H9 (cell line): ENCODE results near the gene APOC1. TPM values are rescaled to one million over a fixed set of nuclear protein-coding genes. Genes with fewer than 3 reads are reported as not detected.

Source experiments
- DNase-seq: peaks from one replicate; pipeline ENCODE4 v3.0.0-alpha.2; 2017
- H2AFZ ChIP-seq: one replicate; pipeline ENCODE4 v1.6.1; 2013; ENCODE audit warnings: mild to moderate bottlenecking, low read length, control low read depth, moderate library complexity
- H2AK5ac ChIP-seq: 2 replicates; pipeline ENCODE4 v1.6.1; 2013; ENCODE audit warnings: low read length, control low read depth, mixed read lengths; ENCODE audit not compliant: insufficient read length
- H2BK120ac ChIP-seq: one replicate; pipeline ENCODE4 v1.6.1; 2013; ENCODE audit warnings: low read depth, mild to moderate bottlenecking, low read length, control low read depth, inconsistent platforms; ENCODE audit not compliant: poor library complexity, severe bottlenecking
- H2BK12ac ChIP-seq: 2 replicates; pipeline ENCODE4 v1.6.1; 2013; ENCODE audit warnings: low read length, control low read depth, mixed read lengths, low read depth; ENCODE audit not compliant: insufficient read length
- H2BK15ac ChIP-seq: 2 replicates; pipeline ENCODE4 v1.6.1; 2013; ENCODE audit warnings: low read depth, low read length, control low read depth
- H2BK20ac ChIP-seq: one replicate; pipeline ENCODE4 v1.6.1; 2013; ENCODE audit warnings: low read depth, mild to moderate bottlenecking, low read length, control low read depth, inconsistent platforms; ENCODE audit not compliant: poor library complexity, severe bottlenecking
- H2BK5ac ChIP-seq: 2 replicates; pipeline ENCODE4 v1.6.1; 2013; ENCODE audit warnings: low read length, control low read depth, mixed read lengths; ENCODE audit not compliant: insufficient read length
- H3K14ac ChIP-seq: 2 replicates; pipeline ENCODE4 v1.6.1; 2013; ENCODE audit warnings: low read length, control low read depth; ENCODE audit not compliant: insufficient read depth
- H3K18ac ChIP-seq: 2 replicates; pipeline ENCODE4 v1.6.1; 2013; ENCODE audit warnings: low read depth, mild to moderate bottlenecking, mixed read lengths, low read length, control low read depth; ENCODE audit not compliant: insufficient read length
- H3K23ac ChIP-seq: 2 replicates; pipeline ENCODE4 v1.6.1; 2013; ENCODE audit warnings: low read length, control low read depth, mixed read lengths, low read depth; ENCODE audit not compliant: insufficient read length
- H3K23me2 ChIP-seq: 2 replicates; pipeline ENCODE4 v1.6.1; 2013; ENCODE audit warnings: low read depth, mild to moderate bottlenecking, mixed read lengths, low read length, control low read depth; ENCODE audit not compliant: insufficient read length, poor library complexity, severe bottlenecking
- H3K27ac ChIP-seq: 2 replicates; pipeline ENCODE4 v1.5.1; 2013; ENCODE audit warnings: low read length, control low read depth, mixed read lengths, low read depth; ENCODE audit not compliant: insufficient read length
- H3K27me3 ChIP-seq: 2 replicates; pipeline ENCODE4 v1.6.1; 2013; ENCODE audit warnings: low read length, control low read depth, inconsistent platforms; ENCODE audit not compliant: insufficient read depth
- H3K4ac ChIP-seq: 2 replicates; pipeline ENCODE4 v1.6.1; 2013; ENCODE audit warnings: low read depth, mild to moderate bottlenecking, control low read depth, inconsistent platforms, low read length, moderate library complexity
- H3K4me1 ChIP-seq: 2 replicates; pipeline ENCODE4 v1.6.1; 2013; ENCODE audit warnings: low read length, control low read depth, inconsistent platforms; ENCODE audit not compliant: insufficient read depth
- H3K4me2 ChIP-seq: 2 replicates; pipeline ENCODE4 v1.6.1; 2013; ENCODE audit warnings: low read length, control low read depth, mixed read lengths; ENCODE audit not compliant: insufficient read length, insufficient read depth
- H3K56ac ChIP-seq: 2 replicates; pipeline ENCODE4 v1.6.1; 2013; ENCODE audit warnings: low read depth, mild to moderate bottlenecking, mixed read lengths, low read length, control low read depth; ENCODE audit not compliant: insufficient read length
- H3K79me1 ChIP-seq: 2 replicates; pipeline ENCODE4 v1.6.1; 2013; ENCODE audit warnings: low read depth, mild to moderate bottlenecking, moderate library complexity, low read length, control low read depth, inconsistent platforms; ENCODE audit not compliant: insufficient read depth, poor library complexity, severe bottlenecking
- H3K79me2 ChIP-seq: 2 replicates; pipeline ENCODE4 v1.6.1; 2013; ENCODE audit warnings: low read length, control low read depth, inconsistent platforms; ENCODE audit not compliant: insufficient read depth
- H3K9ac ChIP-seq: 2 replicates; pipeline ENCODE4 v1.6.1; 2013; ENCODE audit warnings: low read length, control low read depth, mixed read lengths; ENCODE audit not compliant: insufficient read length; ENCODE audit errors: extremely low read depth
- H3K9me3 ChIP-seq: one replicate; pipeline ENCODE4 v1.6.1; 2013; ENCODE audit warnings: low read depth, low read length, inconsistent platforms; ENCODE audit not compliant: control insufficient read depth
- H3T11ph ChIP-seq: one replicate; pipeline ENCODE4 v1.6.1; 2013; ENCODE audit warnings: mild to moderate bottlenecking, low read length, control low read depth, inconsistent platforms
- H4K20me1 ChIP-seq: one replicate; pipeline ENCODE4 v1.6.1; 2013; ENCODE audit not compliant: control insufficient read depth, insufficient read length, insufficient read depth
- H4K5ac ChIP-seq: 2 replicates; pipeline ENCODE4 v1.6.1; 2013; ENCODE audit warnings: low read depth, mild to moderate bottlenecking, mixed read lengths, low read length, control low read depth; ENCODE audit not compliant: insufficient read length
- H4K8ac ChIP-seq: replicated peaks from 2 replicates; pipeline ENCODE4 v1.6.1; 2013; ENCODE audit warnings: low read length, control low read depth, mixed read lengths, low read depth; ENCODE audit not compliant: insufficient read length
- H4K91ac ChIP-seq: 2 replicates; pipeline ENCODE4 v1.6.1; 2013; ENCODE audit warnings: low read depth, mild to moderate bottlenecking, moderate library complexity, mixed read lengths, low read length, control low read depth; ENCODE audit not compliant: insufficient read length
- H3K27ac Mint-ChIP-seq, 3 experiments: 2 replicates in 2 of 3; 3 replicates in 1 of 3; pipeline ENCODE4 v1.8.0; 2020 to 2021; ENCODE audit warnings: mixed read lengths in 3 of 3, mild to moderate bottlenecking in 1 of 3, moderate library complexity in 1 of 3
- H3K27me3 Mint-ChIP-seq: 2 replicates; pipeline ENCODE4 v1.8.0; 2021; ENCODE audit warnings: low read depth, mild to moderate bottlenecking, moderate library complexity, mixed read lengths
- H3K36me3 Mint-ChIP-seq, 3 experiments: 2 replicates in 2 of 3; 3 replicates in 1 of 3; pipeline ENCODE4 v1.8.0; 2020 to 2021; ENCODE audit warnings: low read depth in 3 of 3, mixed read lengths in 3 of 3; ENCODE audit not compliant: insufficient read depth in 1 of 3
- H3K4me1 Mint-ChIP-seq, 2 experiments: 2 replicates each; pipeline ENCODE4 v1.8.0; 2020; ENCODE audit warnings: mixed read lengths in 2 of 2
- H3K4me3 Mint-ChIP-seq, 2 experiments: 2 replicates in 1 of 2; 3 replicates in 1 of 2; pipeline ENCODE4 v1.8.0; 2020 to 2021; ENCODE audit warnings: mild to moderate bottlenecking in 2 of 2, mixed read lengths in 2 of 2, moderate library complexity in 1 of 2
- H3K9me3 Mint-ChIP-seq, 2 experiments: 2 replicates in 1 of 2; 3 replicates in 1 of 2; pipeline ENCODE4 v1.8.0; 2020; ENCODE audit warnings: mild to moderate bottlenecking in 2 of 2, mixed read lengths in 2 of 2, moderate library complexity in 1 of 2
- CTCF ChIP-seq: fragments of 200-600 bp; sonication (generic); conservative IDR thresholded peaks from 3 replicates; pipeline ENCODE4 v1.8.0; 2021; ENCODE audit warnings: antibody characterized with exemption, mild to moderate bottlenecking
- WGBS: extraction: QIAGEN DNeasy Blood & Tissue Kit; methylation state at CpG from one replicate; pipeline ENCODE4 v1.1.7; 2013; ENCODE audit warnings: missing lambda C conversion rate, low lambda C conversion rate, mixed read lengths; ENCODE audit not compliant: insufficient read length; ENCODE audit errors: extremely low coverage; 5-methylcytosine and 5-hydroxymethylcytosine counted together
- total RNA-seq: library from RNA; stranded (reverse); gene quantifications from 2 replicates; pipeline ENCODE4 v1.2.1, GENCODE V29; 2021

APOC1 gene
- total RNA-seq, 1 experiment from 2014 or later, result 78.1 TPM

- Histone ChIP-seq H3K4me2 (peak overlapping the region; percentile 60), H2BK12ac (no peak overlapping the region), H2AFZ (no peak overlapping the region), H4K5ac (no peak overlapping the region), H3K9me3 (no peaks in the 10 kb centered on the region), H3K27ac (peak overlapping the region; percentile 49), H3K23ac (no peak overlapping the region), H3K4me1 (peaks cover 6% of the 10 kb centered on the region; the same call in 1 of the 2 replicates), H3K79me2 (peaks cover 12% of the 10 kb centered on the region), H3K14ac (no peak overlapping the region), H3K23me2 (peaks cover 6% of the 10 kb centered on the region), H4K8ac (no peak overlapping the region), H3T11ph (no peak overlapping the region), H2AK5ac (no peak overlapping the region), H3K56ac (no peak overlapping the region), H2BK5ac (no peak overlapping the region), H3K27me3 (no peaks in the 10 kb centered on the region), H4K91ac (no peak overlapping the region), H2BK15ac (no peak overlapping the region), H3K18ac (no peak overlapping the region), H4K20me1 (peaks cover 3% of the 10 kb centered on the region), H3K4ac (no peak overlapping the region), H2BK20ac (no peak overlapping the region), H3K79me1 (peaks cover 15% of the 10 kb centered on the region), H2BK120ac (no peak overlapping the region), H3K9ac (peak overlapping the region; percentile 18)
- TF ChIP-seq CTCF, result no peak
- WGBS, result no CpG with 5 or more reads among the region's 40 CpGs
- H3K36me3 Mint-ChIP-seq, result peaks cover 47 to 72% (median 68%) of the 10 kb centered on the region in 3 experiments; a peak in 6 of 7 replicates
- peak overlapping the region; percentile 81 to 86 for H3K4me3 Mint-ChIP-seq
- DNase-seq, result peak; percentile 100
- no peaks in the 10 kb centered on the region for H3K9me3 Mint-ChIP-seq
- H3K27me3 Mint-ChIP-seq, result no peaks in the 10 kb centered on the region; the same call in 1 of the 2 replicates
- peaks cover 3 to 23% of the 10 kb centered on the region in 2 experiments for H3K4me1 Mint-ChIP-seq
- peak overlapping the region; percentile 89 to 100 (median 97) for H3K27ac Mint-ChIP-seq
Measured at GRCh38 chr19:44890366-44891015, 23.9 kb upstream of the APOC1 start.
